Spleen (tissue), 7 donors: ENCODE measurements around the gene SENP3.

Experiments used
- CTCF ChIP-seq, 11 experiments: fragments of 200-600 bp in 7 of 11; fragments of 450-650 bp in 4 of 11; sonication (generic) in 4 of 11; IDR thresholded peaks in 8 of 11; conservative IDR thresholded peaks in 3 of 11; 1 replicate in 7 of 11; 2 replicates in 4 of 11; pipeline versions ENCODE4 v1.4.0 to v1.8.0; 2016 to 2021; ENCODE audit warnings: antibody characterized with exemption in 11 of 11, inconsistent platforms in 4 of 11, mild to moderate bottlenecking in 1 of 11
- POLR2A ChIP-seq, 3 donors: fragments of 450-650 bp; IDR thresholded peaks; one replicate each; pipeline ENCODE4 v1.5.1; 2017; ENCODE audit warnings: antibody characterized with exemption in 3 of 3, mild to moderate bottlenecking in 1 of 3
- POLR2AphosphoS5 ChIP-seq, 3 donors: sonication (generic); formaldehyde crosslinking; IDR thresholded peaks; one replicate each; pipeline ENCODE4 v1.5.1; 2017; ENCODE audit warnings: antibody characterized with exemption in 3 of 3
- donor health status: DM: no; HTN: no; CAD: no; lungs with moderate emphysema.
- donor health status: DM: no; HTN: no; CAD: no.
- donor health status: DM: no; HTN: no; CAD: no.

GRCh38 chr17:7569571-7569970 lies 7.9 kb downstream of the SENP3 start:
- TF ChIP-seq POLR2A (IDR thresholded peaks at IDR 0.05) (no peak), CTCF (IDR thresholded peaks at IDR 0.05 in 8 of 11, conservative IDR thresholded peaks at IDR 0.05 in 3 of 11) (no peak), POLR2AphosphoS5 (IDR thresholded peaks at IDR 0.05) (no peak)
